Measurements from ENCODE around the gene CDC42BPB. TPM values are rescaled to one million over a fixed set of nuclear protein-coding genes. Genes with fewer than 3 reads are reported as not detected.

CDC42BPB gene
- total RNA-seq, 1 donor from 2014 or later = 102 TPM

- Histone ChIP-seq H3K27me3 (no peaks in the 10 kb centered on the region), H3K36me3 (peaks cover 72% of the 10 kb centered on the region), H3K27ac (no peak overlapping the region), H3K4me1 (no peaks in the 10 kb centered on the region), H3K9me3 (no peaks in the 10 kb centered on the region), H3K4me3 (no peak overlapping the region)
- intact Hi-C loops (cut with DNase I) = no loop called here
- ATAC-seq (no peak), DNase-seq (no peak)
- no peak for TF ChIP-seq CTCF (IDR thresholded peaks at IDR 0.05)
Observed at GRCh38 chr14:103002578-103003350, 54.6 kb downstream of the CDC42BPB start.

GRCh38 chr14:103001651-103002396 lies 55.5 kb downstream of the CDC42BPB start:
- no peak overlapping the region for H3K4me3 ChIP-seq
- peaks cover 70% of the 10 kb centered on the region for H3K36me3 ChIP-seq
- H3K27me3 ChIP-seq = no peaks in the 10 kb centered on the region
- H3K9me3 ChIP-seq = no peaks in the 10 kb centered on the region
- TF ChIP-seq CTCF (IDR thresholded peaks at IDR 0.05) = no peak
- intact Hi-C loops (cut with DNase I) = no loop called here
- H3K27ac ChIP-seq = no peak overlapping the region
- DNase-seq (no peak), ATAC-seq (peak; percentile 4)
- no peaks in the 10 kb centered on the region for H3K4me1 ChIP-seq

- DNase-seq (no peak), ATAC-seq (peak; percentile 8)
- peaks cover 68% of the 10 kb centered on the region for H3K36me3 ChIP-seq
Observed at GRCh38 chr14:103001226-103001625, 56.1 kb downstream of the CDC42BPB start.

GRCh38 chr14:103000291-103000921 lies 56.9 kb downstream of the CDC42BPB start:
- Histone ChIP-seq H3K4me1 (no peaks in the 10 kb centered on the region), H3K4me3 (no peak overlapping the region), H3K9me3 (no peaks in the 10 kb centered on the region), H3K27me3 (no peaks in the 10 kb centered on the region), H3K36me3 (peaks cover 70% of the 10 kb centered on the region), H3K27ac (no peak overlapping the region)
- TF ChIP-seq CTCF (IDR thresholded peaks at IDR 0.05) = no peak
- intact Hi-C loops (cut with DNase I) = no loop called here
- ATAC-seq (peak; percentile 12), DNase-seq (no peak)

More at GRCh38 chr14:103001226-103001625, 56.1 kb downstream of the CDC42BPB start:
- intact Hi-C loops (cut with DNase I) = no loop called here
- Histone ChIP-seq H3K27me3 (no peaks in the 10 kb centered on the region), H3K27ac (no peak overlapping the region), H3K4me3 (no peak overlapping the region), H3K9me3 (no peaks in the 10 kb centered on the region), H3K4me1 (no peaks in the 10 kb centered on the region)
- TF ChIP-seq CTCF (IDR thresholded peaks at IDR 0.05) = no peak

GRCh38 chr14:102999227-102999895 lies 58.0 kb downstream of the CDC42BPB start:
- no peak for ATAC-seq
- peaks cover 77% of the 10 kb centered on the region for H3K36me3 ChIP-seq

More at GRCh38 chr14:102999227-102999895, 58.0 kb downstream of the CDC42BPB start:
- intact Hi-C loops (cut with DNase I) = no loop called here
- Histone ChIP-seq H3K4me3 (no peak overlapping the region), H3K9me3 (no peaks in the 10 kb centered on the region), H3K27ac (no peak overlapping the region), H3K27me3 (no peaks in the 10 kb centered on the region), H3K4me1 (no peaks in the 10 kb centered on the region)
- no peak for TF ChIP-seq CTCF (IDR thresholded peaks at IDR 0.05)
- no peak for DNase-seq

Measured in upper lobe of right lung (tissue), 1 donor.